Body of pancreas (tissue), 4 donors: ENCODE results near the gene FITM1.

ENCODE experiments used
- CTCF ChIP-seq, 7 experiments: fragments of 450-650 bp in 4 of 7; fragments of 200-600 bp in 3 of 7; sonication (generic) in 3 of 7; IDR thresholded peaks; one replicate each; pipeline ENCODE4 v1.5.1; 2016 to 2019; ENCODE audit warnings: antibody characterized with exemption in 7 of 7
- POLR2A ChIP-seq, 3 donors: fragments of 450-650 bp; IDR thresholded peaks; one replicate each; pipeline ENCODE4 v1.6.1; 2016; ENCODE audit warnings: antibody characterized with exemption in 3 of 3, mild to moderate bottlenecking in 2 of 3

- TF ChIP-seq CTCF (IDR thresholded peaks at IDR 0.05): no peak
- no peak for TF ChIP-seq POLR2A (IDR thresholded peaks at IDR 0.05)
Measured at GRCh38 chr14:24115422-24116127, 14.9 kb upstream of the FITM1 start.
